Measurements from ENCODE around the gene ZFYVE28.

DNA sequence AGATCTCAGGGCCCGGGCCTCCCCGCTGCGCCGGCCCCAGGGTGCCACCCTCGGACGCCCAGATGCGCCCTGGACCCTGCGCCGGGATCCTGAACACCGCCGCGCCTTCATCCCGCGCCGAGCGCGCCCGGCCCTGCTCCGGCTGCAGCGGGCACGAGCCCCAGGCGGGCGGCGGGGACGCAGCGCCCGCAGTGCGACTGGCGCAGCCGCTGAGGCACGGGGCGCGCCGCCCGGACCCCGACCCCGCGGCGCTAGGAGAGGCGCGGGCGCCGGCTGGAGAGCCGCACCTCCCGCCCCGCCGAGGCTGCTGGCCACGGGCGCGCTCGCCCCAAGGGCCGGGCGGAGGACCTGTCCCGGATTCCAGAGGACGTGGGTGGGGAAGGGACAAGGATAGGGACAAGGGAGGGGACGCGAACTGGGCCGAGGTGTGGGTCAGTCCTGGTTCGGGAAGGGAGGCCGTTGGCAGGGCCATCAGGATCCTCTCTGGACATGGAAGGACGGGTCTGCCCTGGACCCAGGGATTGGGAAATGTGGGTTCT, 1.1 kb downstream of the ZFYVE28 start:
- no peak for TF ChIP-seq POLR2A (IDR thresholded peaks at IDR 0.05; ENCODE audit: low read depth, low read length)
- TF ChIP-seq TAF1 (IDR thresholded peaks at IDR 0.05; ENCODE audit: borderline replicate concordance, low read depth, low read length): no peak
- no peak for TF ChIP-seq EGR1 (IDR thresholded peaks at IDR 0.05; ENCODE audit: borderline replicate concordance in 1 of 2, low read depth in 2 of 2, low read length in 2 of 2)
- TF ChIP-seq, protein P1, sequence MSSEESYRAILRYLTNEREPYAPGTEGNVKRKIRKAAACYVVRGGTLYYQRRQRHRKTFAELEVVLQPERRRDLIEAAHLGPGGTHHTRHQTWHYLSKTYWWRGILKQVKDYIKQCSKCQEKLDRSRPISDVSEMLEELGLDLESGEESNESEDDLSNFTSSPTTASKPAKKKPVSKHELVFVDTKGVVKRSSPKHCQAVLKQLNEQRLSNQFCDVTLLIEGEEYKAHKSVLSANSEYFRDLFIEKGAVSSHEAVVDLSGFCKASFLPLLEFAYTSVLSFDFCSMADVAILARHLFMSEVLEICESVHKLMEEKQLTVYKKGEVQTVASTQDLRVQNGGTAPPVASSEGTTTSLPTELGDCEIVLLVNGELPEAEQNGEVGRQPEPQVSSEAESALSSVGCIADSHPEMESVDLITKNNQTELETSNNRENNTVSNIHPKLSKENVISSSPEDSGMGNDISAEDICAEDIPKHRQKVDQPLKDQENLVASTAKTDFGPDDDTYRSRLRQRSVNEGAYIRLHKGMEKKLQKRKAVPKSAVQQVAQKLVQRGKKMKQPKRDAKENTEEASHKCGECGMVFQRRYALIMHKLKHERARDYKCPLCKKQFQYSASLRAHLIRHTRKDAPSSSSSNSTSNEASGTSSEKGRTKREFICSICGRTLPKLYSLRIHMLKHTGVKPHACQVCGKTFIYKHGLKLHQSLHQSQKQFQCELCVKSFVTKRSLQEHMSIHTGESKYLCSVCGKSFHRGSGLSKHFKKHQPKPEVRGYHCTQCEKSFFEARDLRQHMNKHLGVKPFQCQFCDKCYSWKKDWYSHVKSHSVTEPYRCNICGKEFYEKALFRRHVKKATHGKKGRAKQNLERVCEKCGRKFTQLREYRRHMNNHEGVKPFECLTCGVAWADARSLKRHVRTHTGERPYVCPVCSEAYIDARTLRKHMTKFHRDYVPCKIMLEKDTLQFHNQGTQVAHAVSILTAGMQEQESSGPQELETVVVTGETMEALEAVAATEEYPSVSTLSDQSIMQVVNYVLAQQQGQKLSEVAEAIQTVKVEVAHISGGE (CRISPR knock-in tag; IDR thresholded peaks at IDR 0.05): no peak
- TF ChIP-seq, protein P2, sequence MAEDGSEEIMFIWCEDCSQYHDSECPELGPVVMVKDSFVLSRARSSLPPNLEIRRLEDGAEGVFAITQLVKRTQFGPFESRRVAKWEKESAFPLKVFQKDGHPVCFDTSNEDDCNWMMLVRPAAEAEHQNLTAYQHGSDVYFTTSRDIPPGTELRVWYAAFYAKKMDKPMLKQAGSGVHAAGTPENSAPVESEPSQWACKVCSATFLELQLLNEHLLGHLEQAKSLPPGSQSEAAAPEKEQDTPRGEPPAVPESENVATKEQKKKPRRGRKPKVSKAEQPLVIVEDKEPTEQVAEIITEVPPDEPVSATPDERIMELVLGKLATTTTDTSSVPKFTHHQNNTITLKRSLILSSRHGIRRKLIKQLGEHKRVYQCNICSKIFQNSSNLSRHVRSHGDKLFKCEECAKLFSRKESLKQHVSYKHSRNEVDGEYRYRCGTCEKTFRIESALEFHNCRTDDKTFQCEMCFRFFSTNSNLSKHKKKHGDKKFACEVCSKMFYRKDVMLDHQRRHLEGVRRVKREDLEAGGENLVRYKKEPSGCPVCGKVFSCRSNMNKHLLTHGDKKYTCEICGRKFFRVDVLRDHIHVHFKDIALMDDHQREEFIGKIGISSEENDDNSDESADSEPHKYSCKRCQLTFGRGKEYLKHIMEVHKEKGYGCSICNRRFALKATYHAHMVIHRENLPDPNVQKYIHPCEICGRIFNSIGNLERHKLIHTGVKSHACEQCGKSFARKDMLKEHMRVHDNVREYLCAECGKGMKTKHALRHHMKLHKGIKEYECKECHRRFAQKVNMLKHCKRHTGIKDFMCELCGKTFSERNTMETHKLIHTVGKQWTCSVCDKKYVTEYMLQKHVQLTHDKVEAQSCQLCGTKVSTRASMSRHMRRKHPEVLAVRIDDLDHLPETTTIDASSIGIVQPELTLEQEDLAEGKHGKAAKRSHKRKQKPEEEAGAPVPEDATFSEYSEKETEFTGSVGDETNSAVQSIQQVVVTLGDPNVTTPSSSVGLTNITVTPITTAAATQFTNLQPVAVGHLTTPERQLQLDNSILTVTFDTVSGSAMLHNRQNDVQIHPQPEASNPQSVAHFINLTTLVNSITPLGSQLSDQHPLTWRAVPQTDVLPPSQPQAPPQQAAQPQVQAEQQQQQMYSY (CRISPR knock-in tag; IDR thresholded peaks at IDR 0.05): no peak
- no peak for TF ChIP-seq SRF (IDR thresholded peaks at IDR 0.05; ENCODE audit: low read depth in 2 of 2, low read length in 2 of 2)
- TF ChIP-seq, protein P3, sequence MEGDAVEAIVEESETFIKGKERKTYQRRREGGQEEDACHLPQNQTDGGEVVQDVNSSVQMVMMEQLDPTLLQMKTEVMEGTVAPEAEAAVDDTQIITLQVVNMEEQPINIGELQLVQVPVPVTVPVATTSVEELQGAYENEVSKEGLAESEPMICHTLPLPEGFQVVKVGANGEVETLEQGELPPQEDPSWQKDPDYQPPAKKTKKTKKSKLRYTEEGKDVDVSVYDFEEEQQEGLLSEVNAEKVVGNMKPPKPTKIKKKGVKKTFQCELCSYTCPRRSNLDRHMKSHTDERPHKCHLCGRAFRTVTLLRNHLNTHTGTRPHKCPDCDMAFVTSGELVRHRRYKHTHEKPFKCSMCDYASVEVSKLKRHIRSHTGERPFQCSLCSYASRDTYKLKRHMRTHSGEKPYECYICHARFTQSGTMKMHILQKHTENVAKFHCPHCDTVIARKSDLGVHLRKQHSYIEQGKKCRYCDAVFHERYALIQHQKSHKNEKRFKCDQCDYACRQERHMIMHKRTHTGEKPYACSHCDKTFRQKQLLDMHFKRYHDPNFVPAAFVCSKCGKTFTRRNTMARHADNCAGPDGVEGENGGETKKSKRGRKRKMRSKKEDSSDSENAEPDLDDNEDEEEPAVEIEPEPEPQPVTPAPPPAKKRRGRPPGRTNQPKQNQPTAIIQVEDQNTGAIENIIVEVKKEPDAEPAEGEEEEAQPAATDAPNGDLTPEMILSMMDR (IDR thresholded peaks at IDR 0.05 in 2 of 3, conservative IDR thresholded peaks at IDR 0.05 in 1 of 3; ENCODE audit: control insufficient read depth in 2 of 3, extremely low read depth in 1 of 3, insufficient read depth in 1 of 3, low read depth in 3 of 3, low read length in 3 of 3): no peak
- TF ChIP-seq, protein P4, sequence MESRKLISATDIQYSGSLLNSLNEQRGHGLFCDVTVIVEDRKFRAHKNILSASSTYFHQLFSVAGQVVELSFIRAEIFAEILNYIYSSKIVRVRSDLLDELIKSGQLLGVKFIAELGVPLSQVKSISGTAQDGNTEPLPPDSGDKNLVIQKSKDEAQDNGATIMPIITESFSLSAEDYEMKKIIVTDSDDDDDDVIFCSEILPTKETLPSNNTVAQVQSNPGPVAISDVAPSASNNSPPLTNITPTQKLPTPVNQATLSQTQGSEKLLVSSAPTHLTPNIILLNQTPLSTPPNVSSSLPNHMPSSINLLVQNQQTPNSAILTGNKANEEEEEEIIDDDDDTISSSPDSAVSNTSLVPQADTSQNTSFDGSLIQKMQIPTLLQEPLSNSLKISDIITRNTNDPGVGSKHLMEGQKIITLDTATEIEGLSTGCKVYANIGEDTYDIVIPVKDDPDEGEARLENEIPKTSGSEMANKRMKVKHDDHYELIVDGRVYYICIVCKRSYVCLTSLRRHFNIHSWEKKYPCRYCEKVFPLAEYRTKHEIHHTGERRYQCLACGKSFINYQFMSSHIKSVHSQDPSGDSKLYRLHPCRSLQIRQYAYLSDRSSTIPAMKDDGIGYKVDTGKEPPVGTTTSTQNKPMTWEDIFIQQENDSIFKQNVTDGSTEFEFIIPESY (IDR thresholded peaks at IDR 0.05): no peak
- TF ChIP-seq TCF12 (IDR thresholded peaks at IDR 0.05; ENCODE audit: low read depth, low read length): no peak
- TF ChIP-seq ZZZ3 (IDR thresholded peaks at IDR 0.05; ENCODE audit: control insufficient read depth, insufficient read length, low read depth): no peak
- TF ChIP-seq, protein P5, sequence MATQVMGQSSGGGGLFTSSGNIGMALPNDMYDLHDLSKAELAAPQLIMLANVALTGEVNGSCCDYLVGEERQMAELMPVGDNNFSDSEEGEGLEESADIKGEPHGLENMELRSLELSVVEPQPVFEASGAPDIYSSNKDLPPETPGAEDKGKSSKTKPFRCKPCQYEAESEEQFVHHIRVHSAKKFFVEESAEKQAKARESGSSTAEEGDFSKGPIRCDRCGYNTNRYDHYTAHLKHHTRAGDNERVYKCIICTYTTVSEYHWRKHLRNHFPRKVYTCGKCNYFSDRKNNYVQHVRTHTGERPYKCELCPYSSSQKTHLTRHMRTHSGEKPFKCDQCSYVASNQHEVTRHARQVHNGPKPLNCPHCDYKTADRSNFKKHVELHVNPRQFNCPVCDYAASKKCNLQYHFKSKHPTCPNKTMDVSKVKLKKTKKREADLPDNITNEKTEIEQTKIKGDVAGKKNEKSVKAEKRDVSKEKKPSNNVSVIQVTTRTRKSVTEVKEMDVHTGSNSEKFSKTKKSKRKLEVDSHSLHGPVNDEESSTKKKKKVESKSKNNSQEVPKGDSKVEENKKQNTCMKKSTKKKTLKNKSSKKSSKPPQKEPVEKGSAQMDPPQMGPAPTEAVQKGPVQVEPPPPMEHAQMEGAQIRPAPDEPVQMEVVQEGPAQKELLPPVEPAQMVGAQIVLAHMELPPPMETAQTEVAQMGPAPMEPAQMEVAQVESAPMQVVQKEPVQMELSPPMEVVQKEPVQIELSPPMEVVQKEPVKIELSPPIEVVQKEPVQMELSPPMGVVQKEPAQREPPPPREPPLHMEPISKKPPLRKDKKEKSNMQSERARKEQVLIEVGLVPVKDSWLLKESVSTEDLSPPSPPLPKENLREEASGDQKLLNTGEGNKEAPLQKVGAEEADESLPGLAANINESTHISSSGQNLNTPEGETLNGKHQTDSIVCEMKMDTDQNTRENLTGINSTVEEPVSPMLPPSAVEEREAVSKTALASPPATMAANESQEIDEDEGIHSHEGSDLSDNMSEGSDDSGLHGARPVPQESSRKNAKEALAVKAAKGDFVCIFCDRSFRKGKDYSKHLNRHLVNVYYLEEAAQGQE (IDR thresholded peaks at IDR 0.05; ENCODE audit: low read depth, low read length): no peak

All from GM12878 (cell line).